Epithelial cell of esophagus (primary cell): ENCODE data around the gene NONO.
A peak's percentile ranks its signal among the peaks of the same experiment; 100 is the strongest.

Experiments used
- DNase-seq: peaks from one replicate; pipeline ENCODE4 v3.0.0; 2010; ENCODE audit warnings: low read depth
- H3K4me3 ChIP-seq: 2 replicates; pipeline ENCODE4 v1.5.1; 2011; ENCODE audit warnings: mild to moderate bottlenecking, low read length, control low read depth
- CTCF ChIP-seq: IDR thresholded peaks from 2 replicates; pipeline ENCODE4 v1.5.1; 2011; ENCODE audit warnings: low read depth, mild to moderate bottlenecking, low read length, control low read depth, inconsistent platforms; ENCODE audit not compliant: insufficient read depth; ENCODE audit errors: missing control alignments

Gene NONO

GRCh38 chrX:71283403-71284143 is at the start of gene NONO:
Gene NONO (plus strand): TSS chrX:71283635. CDS start chrX:71290638, 7,003 bp downstream.
- TF ChIP-seq CTCF = no peak
- peak; percentile 97 for DNase-seq
- H3K4me3 ChIP-seq = peak within 1 kb of the TSS; percentile 74

DNA sequence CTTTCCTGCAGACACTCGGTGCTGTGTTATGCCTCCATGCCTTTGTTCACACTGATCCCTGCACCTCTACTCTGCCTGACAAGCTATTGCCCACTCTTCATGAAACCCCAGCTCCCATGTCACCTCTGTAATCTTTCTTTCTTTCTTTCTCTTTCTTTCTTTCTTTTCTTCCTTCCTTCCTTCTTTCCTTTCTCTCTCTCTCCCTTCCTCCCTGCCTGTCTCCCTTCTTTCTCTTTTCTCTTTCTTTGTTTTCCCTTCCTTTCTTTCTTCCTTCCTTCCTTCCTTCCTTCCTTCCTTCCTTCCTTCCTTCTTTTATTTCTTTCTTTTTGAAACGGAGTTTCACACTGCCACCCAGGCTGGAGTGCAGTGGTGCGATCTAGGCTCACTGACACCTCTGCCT is 48.0 kb upstream of the NONO start:
- no peak for DNase-seq
- no peak for TF ChIP-seq CTCF
- no peak overlapping the region for H3K4me3 ChIP-seq

DNA sequence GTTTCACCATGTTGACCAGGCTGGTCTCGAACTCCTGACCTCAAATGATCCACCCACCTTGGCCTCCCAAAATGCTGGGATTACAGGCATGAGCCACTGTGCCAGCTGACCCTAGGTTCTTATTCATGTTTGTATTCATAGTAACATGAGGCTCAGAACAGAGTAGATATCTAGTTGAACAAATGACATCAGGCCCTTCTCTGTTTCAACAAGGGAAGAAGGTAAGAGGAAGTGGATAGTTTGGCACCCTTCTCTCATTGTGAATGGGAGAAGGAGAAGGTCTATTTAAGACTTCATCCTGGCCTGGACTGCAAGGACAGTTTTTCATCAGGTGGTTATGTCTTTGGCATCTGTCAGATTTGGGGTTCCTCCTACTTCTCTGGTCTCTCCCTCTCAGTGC is 46.6 kb upstream of the NONO start:
- no peak for TF ChIP-seq CTCF
- no peak overlapping the region for H3K4me3 ChIP-seq
- DNase-seq = no peak

DNA sequence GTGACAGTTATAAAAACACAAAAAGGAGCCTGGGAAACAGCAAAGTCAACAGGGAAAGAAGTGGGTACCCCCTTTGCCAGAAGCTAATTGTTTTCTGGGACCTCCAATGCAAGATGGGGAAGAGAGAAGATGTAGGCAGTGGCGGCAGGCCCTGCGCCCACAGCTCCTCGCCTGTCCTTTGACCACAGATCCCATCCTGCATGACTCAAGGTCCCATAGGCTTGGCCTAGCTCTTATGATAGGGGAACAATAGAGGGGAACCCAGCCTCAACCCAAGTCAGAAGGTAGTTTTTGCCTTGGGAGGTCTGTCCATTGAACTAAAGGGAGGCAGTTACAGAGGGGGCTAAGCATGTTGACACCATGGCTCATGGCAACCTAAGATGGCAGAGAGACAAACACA is 43.7 kb upstream of the NONO start:
- no peak overlapping the region for H3K4me3 ChIP-seq
- no peak for DNase-seq
- no peak for TF ChIP-seq CTCF

- TF ChIP-seq CTCF = no peak
- no peak overlapping the region for H3K4me3 ChIP-seq
- no peak for DNase-seq
Measured at GRCh38 chrX:71241301-71241700, 42.1 kb upstream of the NONO start.

DNA sequence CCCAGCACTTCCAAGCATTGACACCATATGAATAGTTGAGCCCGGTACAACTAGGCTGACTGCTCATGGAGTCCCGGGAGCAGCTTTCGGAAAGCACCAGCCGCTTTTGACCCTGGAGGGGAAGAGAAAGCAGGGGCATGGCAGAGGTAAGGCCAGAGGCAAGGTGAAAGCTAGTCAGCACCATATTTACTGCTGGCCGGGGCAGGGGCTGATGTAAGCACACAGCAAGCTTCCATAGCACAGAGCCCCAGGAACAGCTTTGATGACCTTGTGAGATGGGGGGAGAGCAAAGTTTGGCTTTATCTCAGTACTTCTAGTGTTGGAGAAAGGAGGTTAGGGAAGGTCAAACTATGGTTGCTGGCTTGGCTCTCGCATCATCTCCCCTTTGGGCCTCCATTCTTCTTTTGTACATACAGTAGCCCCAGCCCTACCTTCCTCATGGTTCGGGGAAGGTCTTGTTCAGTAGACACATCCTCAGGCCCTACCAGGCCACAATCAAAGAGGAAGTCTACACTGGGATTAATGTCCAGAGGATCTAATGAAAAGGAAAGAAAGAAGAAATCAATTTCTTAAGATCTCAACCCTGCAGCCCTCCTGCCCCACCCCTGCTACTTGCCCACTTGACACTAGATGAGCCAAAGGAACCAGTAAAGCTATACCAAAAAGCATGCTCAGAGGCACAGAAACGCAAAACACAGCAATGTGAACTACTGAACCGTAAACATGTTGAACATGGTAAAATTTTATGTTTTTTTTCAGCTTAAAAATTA is 38.9 kb upstream of the NONO start:
- no peak for TF ChIP-seq CTCF
- no peak overlapping the region for H3K4me3 ChIP-seq
- DNase-seq = no peak
